ENCODE data around the gene TBCK.
A peak's percentile ranks its signal among the peaks of the same experiment; 100 is the strongest.

TBCK gene

DNA sequence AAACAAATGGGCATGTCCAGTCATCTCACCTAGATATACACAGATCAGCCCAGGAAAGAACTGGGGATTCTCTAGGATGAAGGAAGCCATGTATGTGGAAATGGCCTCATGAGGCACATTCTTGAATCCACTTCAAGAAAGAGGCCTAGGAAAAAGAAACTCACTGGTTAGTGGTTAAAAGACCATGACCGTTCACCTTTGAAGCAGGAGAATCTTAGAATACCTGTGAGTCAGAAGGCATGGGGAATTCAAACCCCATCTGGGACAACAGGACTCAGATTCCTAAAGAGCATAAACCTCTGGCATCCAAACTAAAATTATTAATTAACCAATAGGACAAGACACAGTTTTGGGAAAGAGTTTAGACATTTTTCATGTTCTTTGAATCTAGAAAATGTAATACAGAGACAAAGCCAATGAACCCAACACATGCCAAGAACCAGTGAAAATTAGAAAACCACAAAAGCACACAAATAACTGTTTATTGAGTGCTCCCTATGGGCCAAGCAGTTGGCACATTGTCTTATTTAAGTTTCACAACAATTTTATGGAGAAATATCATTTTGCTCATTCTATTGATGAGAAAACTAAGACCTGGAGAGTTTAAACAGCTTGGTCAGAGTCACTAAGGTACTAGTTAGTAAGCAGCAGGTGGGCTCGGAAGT lies 323.2 kb downstream of the TBCK start:
- Histone ChIP-seq H3K9ac (ENCODE audit: low read length) (no peak overlapping the region), H3K9me3 (ENCODE audit: low read length) (no peaks in the 10 kb centered on the region), H4K20me1 (ENCODE audit: insufficient read depth, low read length) (no peaks in the 10 kb centered on the region), H3K9me2 (ENCODE audit: low read depth, low read length) (no peaks in the 10 kb centered on the region), H3K27ac (ENCODE audit: low read depth, low read length, poor library complexity, severe bottlenecking) (no peak overlapping the region), H3K27me3 (ENCODE audit: insufficient read depth, low read length) (no peaks in the 10 kb centered on the region), H3K4me1 (ENCODE audit: insufficient read depth, low read length, severe bottlenecking) (no peaks in the 10 kb centered on the region), H3F3A (ENCODE audit: insufficient read depth, low read length) (no peaks in the 10 kb centered on the region), H3K36me3 (ENCODE audit: insufficient read depth, low read length) (no peaks in the 10 kb centered on the region), H3K4me2 (ENCODE audit: low read length) (no peak overlapping the region), H2AFZ (ENCODE audit: low read length) (no peak overlapping the region), H3K4me3 (ENCODE audit: low read depth, low read length, poor library complexity, severe bottlenecking) (no peak overlapping the region), H3K79me2 (ENCODE audit: insufficient read depth, low read length) (no peaks in the 10 kb centered on the region)
- TF ChIP-seq EZH2 (IDR thresholded peaks at IDR 0.05; ENCODE audit: borderline replicate concordance, low read length): no peak
- TF ChIP-seq CTCF (IDR thresholded peaks at IDR 0.05; ENCODE audit: low read length): no peak

DNA sequence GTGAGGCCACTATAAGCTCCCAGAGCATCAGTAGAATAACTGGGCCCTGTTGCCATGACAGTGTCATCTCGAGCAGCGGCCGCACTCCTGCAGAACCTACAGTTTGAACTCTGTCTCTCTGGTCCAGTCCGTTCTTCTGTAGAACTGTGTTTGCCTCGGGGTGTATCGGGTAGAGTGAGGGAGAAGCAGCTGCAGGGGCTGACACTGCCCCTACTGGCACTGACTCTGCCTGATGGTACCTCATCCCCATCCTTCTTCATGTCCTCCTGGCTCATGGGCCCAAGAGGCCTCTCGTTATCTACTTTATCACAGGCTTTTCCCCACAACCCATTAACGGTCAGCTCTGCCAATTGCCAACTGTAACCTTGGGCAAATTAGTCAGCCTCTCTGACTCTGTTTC lies 324.3 kb downstream of the TBCK start:
- H3K27me3 ChIP-seq (ENCODE audit: insufficient read depth, low read length): no peaks in the 10 kb centered on the region
- no peaks in the 10 kb centered on the region for H3K9me3 ChIP-seq (ENCODE audit: low read length)
- TF ChIP-seq EZH2 (IDR thresholded peaks at IDR 0.05; ENCODE audit: borderline replicate concordance, low read length): no peak
- peak; percentile 6; the same call in 1 of the 2 replicates for TF ChIP-seq CTCF (IDR thresholded peaks at IDR 0.05; ENCODE audit: low read length)
- H3K27ac ChIP-seq (ENCODE audit: low read depth, low read length, poor library complexity, severe bottlenecking): no peak overlapping the region
- no peaks in the 10 kb centered on the region for H3F3A ChIP-seq (ENCODE audit: insufficient read depth, low read length)
- no peaks in the 10 kb centered on the region for H3K36me3 ChIP-seq (ENCODE audit: insufficient read depth, low read length)
- H2AFZ ChIP-seq (ENCODE audit: low read length): no peak overlapping the region
- no peak overlapping the region for H3K9ac ChIP-seq (ENCODE audit: low read length)
- H3K9me2 ChIP-seq (ENCODE audit: low read depth, low read length): no peaks in the 10 kb centered on the region
- no peaks in the 10 kb centered on the region for H4K20me1 ChIP-seq (ENCODE audit: insufficient read depth, low read length)
- no peak overlapping the region for H3K4me3 ChIP-seq (ENCODE audit: low read depth, low read length, poor library complexity, severe bottlenecking)
- H3K4me2 ChIP-seq (ENCODE audit: low read length): no peak overlapping the region
- H3K79me2 ChIP-seq (ENCODE audit: insufficient read depth, low read length): no peaks in the 10 kb centered on the region
- H3K4me1 ChIP-seq (ENCODE audit: insufficient read depth, low read length, severe bottlenecking): no peaks in the 10 kb centered on the region
